ENCODE measurements around the gene ZNF329.
A peak's percentile ranks its signal among the peaks of the same experiment; 100 is the strongest.
"Not testable (repeated sequence)": the region's sequence is repeated elsewhere in the genome, so short reads cannot be mapped to it uniquely, and the experiment has no call there.

Gene ZNF329

DNA sequence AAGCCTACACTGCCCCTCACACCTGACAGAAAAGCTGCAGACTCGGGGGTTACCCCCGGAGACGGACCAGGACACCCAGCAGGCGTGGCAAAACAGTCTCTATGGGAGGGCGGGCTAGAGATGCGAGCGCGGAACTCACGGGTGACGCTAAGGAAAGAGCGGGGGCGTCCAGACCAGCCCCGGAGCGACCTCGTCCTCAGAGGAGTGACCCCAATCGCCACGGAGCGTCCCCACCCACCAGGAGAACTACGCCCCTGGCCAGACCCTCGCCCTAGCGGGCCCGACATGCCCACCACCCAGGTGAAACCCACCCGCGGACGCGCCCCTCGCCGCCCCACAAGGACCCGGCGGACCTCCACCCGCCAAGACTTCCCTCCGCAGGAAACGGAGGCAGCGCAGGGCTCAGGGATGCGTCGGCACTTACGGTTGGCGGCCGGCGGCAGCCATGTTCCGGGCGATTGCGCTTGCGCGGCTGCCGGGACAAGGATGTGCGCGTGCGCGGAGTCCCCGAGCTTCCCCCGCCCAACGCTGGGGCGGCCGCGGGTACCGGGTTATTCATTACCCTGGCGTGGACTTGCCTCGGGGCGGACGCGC lies at the start of gene ZNF329:
ZNF329 (minus strand) TSS at position 462 of the 594 bp plus-strand sequence. CDS start 21,286 bp downstream, outside the sequence.
- peak; percentile 90 for DNase-seq

DNA sequence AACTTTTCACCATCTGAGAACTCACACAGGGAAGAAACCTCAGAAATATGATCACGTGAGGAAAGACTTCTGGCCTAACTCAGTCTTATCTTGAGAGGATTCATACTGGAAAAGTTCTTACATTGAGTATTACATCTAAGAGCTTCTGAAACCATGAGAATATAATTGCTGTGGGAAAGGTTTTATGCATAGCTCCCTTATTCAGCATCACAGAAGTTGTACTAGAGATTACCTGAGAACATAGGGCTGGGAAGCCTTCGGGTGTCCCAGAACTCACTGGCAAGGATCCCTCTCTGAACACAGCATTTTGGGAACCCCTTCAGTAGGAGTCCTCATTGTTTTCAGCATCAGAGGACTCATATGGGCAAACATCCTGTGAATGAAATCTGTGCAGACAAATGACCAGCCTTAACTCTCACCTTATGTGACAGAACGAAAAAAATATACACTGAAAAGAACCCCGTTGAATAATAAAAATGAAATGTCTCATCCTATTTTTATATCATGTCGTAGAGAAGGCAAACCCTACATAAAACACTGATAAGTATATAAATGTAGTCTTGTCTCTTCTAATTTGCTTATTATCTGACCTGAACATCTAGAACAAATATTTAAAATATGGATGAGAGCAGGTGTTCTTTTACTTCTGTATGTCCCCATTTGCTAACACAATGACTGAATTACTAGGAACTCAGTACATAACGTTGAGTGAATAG lies 46.5 kb upstream of the ZNF329 start:
- DNase-seq: no peak

DNA sequence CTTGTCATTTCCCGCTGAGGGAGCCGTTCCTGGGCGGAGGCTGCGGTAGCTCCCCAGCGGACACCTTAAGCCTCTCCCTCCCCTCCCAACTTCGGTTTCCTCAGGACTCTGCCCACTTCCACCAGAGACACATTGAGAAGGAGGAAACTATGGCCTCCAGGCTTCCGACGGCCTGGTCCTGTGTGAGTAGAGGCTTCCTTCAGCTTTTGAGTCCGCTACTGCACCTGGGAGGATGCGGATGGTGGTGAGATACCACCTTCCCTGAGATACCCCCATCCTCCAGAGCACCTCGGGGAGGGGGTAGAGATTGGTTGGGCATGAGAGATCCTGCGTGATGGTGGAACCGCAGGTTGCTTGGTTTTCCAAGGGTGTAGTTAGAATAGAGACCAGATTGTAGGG lies 33.2 kb upstream of the ZNF329 start:
- DNase-seq: no peak

DNA sequence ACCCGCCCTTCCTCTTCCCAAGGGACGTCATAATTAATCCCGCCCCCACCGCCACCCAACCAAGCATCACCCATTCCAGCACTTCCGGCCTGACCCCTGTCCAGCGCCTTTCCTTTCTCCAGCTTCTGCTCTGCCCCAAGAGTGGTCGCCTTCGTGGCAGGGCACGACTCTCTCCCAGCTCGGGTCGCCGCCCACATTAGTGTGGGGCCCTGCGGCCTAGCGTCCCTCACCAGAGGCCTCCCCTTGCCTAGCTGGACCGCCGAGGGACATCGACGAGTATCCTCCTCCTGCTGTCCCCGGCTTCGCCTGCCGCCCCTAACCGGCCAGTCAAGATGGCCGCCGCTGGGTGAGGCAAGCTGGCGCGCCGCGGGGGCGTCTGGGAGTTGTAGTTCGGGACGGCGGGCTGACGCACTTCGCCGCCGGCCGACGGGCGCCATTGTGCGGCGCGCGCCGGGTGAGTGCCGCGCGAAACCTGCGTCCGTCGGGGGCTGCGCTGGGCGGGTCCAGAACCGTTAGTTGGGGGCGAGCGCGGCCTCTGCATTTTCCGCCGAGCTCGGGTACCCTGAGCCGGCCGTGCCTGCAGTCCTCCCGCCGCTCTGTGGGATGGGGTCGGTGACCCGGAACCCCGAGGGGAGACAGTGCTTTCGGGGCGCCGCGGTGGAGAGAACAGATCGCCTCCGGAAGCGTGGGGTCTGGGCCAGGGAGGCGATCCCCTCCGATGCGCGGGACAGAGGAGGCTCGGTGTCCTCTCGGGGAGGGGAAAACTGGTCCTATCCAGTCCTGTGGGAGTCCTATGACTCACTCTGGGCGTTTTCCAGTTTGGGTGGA lies 32.6 kb upstream of the ZNF329 start, which contains the start of gene ZNF274:
ZNF274 (plus strand) TSS at position 73 of the 828 bp plus-strand sequence. CDS start 905 bp downstream, outside the sequence.
- peak; percentile 86 for DNase-seq

DNA sequence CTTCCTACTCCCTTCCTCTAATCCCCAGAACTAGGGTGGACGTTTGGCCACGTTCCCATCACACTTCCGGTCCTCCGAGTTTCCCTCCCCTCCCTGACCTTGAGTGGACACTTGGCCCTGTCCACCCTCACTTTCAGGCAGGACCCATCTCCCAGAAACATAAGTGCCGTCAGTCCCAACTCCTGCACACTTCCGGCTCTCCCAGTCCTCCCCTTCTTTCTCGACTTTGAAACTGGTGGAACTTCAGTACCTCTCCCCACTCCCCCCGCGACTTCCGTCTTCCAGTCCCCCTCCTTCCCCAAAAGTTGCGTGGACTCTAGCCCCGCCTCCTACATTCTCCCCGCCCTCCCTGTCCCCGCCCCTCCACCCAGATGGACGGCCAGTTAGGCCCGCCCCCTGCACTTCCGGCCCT lies 32.0 kb upstream of the ZNF329 start:
- no peak for DNase-seq

DNA sequence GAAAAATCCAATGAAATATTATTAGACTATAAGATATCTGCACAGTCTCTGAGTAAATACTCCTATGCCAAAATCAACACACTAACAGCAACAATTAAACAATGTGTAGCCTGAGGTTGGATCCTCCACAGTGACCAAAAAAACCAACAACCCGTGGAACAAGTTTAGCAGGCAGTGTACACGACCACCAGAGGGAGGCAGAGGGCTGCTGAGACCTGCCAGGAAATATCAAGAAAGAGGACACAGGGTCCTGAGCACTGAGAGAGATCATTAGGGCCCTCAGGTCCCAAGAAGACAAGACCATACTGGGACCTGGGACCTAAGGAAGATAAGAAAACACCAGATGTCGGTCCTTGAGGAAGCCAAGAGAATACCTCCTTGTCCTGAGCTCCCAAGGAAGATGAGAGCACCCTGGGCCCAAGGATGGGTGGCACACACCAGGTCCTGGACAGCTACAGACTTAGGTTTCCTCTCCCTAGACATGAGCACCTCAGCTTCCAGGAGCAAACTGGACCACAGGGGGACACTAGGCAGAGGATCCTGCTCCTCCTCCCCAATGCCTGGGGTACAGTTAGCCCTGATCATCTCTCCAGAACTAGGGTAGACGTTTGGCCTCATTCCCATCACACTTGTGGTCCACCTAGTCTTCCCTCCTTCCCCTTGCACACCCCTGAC lies 31.4 kb upstream of the ZNF329 start:
- no peak for DNase-seq

DNA sequence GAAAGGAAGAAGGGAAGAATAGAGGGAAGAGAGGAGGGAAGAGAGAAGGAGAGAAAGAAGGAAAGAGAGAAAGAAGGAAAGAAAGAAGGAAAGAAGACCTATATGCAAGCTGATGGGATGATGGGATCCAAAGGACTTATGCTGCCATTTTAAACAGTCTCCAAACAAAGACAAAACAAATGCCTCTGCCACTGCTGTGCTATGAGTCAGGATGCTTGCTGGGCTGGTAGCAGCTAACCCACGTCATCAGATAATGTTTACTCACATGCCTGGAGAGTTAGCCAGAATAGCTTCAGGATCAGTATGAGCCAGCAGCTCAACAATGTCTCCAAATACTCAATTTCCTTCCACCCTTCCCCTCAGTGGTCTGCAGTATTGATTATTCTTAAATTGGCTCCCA lies 20.3 kb upstream of the ZNF329 start:
- no peak for DNase-seq

DNA sequence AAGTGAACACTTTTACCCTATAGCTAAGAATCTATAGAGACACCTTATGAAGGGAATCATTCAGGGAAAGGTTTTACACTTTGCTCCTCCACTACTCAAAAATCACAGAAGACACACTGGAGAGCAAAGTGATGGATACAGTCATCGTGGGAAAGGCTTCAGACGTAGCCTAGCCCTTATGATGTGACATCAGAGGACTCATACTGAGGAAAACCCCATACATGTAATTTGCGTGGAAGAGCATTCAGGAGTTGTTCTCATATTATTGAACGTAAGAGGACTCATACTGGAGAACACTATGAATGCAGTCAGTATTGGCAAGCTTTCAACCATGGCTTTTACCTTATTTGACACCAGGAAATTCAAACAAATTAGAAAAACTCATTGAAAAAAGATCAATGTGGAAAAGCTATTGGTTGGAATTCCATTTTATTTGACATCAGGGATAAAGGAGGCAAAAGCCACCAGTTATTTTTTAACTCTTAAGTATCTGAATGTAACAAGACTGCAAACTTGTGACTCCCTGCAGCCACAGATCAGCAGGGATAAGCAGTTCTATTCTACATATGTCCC lies 16.2 kb upstream of the ZNF329 start:
- DNase-seq: no peak

DNA sequence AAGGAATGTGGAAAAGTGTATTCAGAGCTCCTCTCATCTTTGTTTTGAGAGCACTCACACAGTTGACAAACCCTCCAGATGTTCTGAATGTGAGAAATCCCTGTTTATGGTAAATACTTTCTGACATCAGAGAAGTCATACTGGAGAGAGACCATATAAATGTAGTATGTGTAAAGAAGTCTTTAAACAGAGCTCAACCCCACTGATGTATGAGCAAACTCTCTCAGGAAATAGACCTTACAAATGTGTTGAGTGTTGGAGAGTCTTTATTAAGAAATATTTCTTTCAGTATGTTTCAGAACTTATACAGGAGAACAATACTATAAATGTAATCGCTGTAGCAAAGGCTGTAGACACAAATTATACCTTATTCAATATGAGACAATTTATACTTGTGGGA lies 15.7 kb upstream of the ZNF329 start:
- no peak for DNase-seq

DNA sequence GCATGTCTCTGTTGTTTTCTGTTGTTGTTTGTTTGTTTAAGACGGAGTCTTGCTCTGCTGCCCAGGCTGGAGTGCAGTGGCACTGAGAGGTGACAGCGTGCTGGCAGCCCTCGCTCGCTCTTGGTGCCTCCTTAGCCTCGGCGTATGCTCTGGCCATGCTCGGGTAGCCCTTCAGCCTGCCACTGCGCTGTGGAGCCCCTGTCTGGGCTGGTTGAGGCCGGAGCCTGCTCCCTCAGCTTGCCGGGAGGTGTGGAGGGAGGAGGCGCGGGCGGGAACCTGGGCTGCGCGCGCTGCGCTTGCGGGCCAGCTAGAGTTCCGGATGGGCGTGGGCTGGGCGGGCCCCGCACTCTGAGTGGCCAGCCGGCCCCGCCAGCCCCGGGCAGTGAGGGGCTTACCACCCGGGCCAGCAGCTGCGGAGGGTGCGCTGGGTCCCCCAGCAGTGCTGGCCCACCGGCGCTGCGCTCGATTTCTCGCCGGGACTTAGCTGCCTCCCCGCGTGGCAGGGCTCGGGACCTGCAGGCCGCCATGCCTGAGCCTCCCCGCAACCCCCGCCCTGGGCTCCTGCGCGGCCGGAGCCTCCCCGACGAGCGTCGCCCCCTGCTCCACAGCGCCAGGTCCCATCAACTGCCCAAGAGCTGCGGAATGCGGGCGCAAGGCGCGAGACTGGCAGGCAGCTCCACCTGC lies 6.6 kb upstream of the ZNF329 start:
- no peak for DNase-seq

DNA sequence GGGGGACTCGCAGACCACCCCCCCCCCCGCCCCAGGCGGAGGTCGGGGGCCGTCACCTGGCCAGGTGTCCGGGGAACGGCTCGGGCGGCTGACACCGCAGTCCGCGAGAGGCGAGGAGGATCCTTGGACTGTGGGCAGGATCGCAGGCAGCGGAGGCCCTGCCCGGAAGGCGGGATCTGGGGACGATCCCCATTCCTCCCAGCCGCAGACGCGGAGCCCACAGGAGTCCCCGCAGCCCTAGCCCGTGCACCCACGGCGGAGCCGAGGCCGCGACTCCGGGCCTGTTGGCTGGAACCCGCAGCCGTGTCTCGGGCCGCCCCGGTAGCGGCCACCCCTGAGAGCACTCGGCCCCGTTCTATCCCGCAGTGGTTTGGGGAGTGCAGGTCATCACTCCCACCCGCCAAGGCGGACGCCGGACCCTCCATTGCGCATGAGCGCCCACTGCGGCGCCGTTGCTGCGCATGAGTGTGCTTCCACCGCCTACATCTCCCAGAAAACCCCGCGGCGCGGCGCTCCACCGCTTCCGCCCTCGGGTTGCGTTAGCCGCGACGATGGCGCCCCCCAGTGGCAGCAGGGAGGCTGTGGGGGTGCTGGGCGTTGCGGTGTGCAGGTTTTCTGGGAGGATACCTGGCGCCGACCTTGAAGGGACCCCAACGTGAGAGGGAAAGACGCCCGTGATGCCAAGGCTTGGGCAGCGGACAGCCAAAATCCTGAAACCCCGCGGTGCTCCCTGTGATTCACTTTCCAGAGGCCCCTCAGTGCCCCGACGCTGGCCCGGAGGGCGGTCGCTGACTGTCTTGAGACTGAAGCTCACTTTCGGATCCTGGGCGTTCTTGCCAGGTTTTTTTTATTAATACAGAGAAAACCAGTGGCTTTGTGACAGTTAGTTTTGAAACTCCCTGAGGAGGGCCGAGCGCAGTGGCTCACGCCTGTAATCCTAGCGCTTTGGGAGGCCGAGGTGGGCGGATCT lies 4.4 kb upstream of the ZNF329 start:
- DNase-seq: peak; percentile 92

DNA sequence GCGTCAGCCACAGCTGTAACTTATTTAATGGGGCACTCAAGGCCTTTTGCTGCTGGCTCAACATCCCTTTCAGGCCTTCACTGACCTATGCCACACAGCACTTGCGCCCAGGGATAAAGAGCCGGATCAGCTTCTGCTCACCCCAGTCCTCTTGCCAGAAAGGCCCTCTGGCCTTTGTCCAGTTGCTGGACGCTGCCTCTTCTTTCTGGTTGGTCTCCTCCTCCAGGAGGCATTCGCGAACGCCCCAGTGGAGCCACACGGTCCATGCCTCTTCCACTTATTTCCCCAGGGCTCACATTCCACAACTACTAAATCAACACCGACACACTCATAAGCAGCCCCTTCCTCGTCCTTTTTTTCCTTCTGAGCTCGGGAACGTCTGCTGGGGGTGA lies 3.7 kb upstream of the ZNF329 start:
- peak; percentile 16 for DNase-seq

DNA sequence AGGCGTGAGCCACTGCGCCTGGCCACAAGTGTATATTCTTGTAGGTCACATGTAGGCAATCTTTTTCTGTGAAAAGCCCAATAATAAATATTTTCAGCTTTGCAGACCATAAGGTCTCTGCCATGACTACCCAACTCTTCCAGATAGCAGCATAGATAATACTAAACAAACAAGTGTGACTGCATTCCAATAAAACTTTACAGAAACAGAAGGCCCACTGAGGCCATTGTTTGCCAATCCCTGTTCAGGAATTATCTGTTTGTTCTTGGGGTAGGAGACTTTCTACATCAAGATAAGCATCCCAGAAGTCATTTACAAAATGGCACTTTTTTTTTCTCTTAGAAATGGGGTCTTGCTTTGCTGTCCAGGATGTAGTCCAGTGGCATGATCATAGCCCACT lies 2.8 kb upstream of the ZNF329 start:
- no peak for DNase-seq

DNA sequence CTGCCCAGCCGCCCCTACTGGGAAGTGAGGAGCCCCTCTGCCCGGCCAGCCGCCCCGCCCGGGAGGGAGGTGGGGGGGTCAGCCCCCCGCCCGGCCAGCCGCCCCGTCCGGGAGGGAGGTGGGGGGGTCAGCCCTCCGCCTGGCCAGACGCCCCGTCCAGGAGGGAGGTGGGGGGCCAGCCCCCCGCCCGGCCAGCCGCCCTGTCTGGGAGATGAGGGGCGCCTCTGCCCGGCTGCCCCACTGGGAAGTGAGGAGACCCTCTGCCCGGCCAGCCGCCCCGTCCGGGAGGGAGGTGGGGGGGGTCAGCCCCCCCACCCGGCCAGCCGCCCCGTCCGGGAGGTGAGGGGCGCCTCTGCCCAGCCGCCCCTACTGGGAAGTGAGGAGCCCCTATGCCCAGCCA lies 3.1 kb downstream of the ZNF329 start:
- not testable (repeated sequence) for DNase-seq

DNA sequence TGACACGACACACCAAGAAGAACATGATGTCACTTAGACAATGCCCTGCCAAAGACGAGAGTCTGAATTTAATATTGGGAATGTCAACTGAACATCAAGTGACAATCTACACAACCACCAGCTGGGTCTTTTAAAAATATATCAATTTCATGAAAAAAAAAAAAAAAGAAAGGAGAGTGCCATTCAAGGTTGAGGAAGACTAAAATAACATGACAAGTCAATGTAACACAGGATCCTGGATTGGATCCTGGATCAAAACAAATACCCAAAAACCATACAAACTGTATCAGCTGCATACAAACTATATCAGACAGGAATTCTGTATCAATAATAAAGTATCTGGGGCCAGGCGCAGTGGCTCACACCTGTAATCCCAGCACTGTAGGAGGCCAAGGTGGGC lies 4.7 kb downstream of the ZNF329 start:
- DNase-seq: no peak

DNA sequence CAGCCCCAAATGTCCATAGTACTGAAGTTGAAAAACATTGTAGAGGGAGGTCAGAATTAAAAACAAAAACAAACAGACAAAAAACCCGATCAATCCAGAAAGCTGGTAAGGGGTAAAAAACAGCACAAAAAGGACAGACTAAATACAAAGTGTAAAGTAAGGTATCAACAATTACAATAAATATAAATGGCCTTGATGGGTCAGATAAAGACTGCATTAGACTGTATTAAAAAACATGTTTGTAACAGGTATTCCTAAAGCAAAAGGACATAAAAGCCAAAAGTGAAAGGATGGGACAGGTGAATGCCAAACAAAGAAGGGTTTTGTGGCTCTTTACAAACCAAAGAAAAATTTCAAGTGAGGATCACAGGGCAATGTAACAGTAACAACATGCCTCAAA lies 16.3 kb downstream of the ZNF329 start:
- no peak for DNase-seq

DNA sequence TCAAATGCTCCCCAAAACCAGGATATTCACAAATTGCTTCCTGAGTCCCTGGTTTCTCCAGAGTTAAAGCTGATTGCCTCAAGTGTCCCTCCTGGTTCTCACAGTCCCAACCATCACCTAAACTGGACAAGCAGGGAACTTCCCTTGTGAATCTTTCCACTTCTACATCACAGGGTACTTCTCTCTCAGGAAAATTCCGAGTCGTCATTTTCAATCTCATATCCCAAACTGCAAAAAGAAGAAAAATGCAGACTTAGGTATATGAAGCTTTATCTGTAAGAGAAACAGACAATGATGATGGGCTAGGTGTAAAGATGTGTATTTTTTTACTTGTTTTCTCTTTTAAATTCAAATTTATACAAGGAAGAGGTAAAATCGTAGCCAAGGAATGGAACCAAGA lies 21.3 kb downstream of the ZNF329 start:
- DNase-seq: no peak

DNA sequence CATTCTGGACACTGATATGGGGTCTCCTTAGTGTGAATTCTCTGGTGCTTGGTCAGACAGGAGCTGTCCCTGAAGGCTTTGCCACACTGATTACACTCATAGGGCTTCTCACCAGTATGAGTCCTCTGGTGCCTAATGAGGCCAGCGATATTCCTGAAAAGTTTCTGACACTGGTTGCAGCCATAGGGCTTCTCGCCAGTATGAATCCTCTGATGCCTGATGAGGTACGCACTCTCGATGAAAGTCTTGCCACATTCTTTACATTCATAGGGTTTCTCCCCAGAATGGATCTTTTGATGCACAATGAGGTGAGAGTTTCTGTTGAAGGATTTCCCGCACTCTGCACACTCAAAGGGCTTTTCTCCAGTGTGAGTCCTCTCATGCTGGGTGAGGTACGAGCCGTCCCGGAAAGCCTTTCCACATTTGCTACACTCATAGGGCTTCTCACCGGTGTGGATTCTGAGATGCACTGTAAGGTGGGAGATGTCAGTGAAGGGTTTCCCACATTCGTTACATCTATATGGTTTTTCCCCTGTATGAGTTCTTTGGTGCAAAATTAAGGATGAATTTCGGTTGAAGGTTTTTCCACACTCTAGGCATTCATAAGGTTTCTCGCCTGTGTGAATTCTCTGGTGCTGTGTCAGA lies 22.4 kb downstream of the ZNF329 start:
- DNase-seq: no peak

DNA sequence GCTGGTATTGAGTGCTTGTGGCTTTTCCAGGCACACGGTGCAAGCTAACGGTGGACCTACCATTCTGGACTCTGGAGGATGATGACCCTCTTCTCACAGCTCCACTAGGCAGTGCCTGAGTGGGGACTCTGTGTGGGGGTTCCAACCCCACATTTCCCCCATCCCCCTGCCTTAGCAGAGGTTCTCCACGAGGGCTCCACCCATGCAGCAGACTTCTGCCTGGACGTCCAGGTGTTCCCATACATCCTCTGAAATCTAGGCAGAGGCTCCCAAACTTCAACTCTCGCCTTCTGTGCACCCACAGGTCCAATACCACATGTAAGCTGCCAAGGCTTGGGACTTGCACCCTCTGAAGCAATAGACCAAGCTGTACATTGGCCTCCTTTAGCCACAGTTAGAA lies 27.2 kb downstream of the ZNF329 start:
- DNase-seq: no peak

DNA sequence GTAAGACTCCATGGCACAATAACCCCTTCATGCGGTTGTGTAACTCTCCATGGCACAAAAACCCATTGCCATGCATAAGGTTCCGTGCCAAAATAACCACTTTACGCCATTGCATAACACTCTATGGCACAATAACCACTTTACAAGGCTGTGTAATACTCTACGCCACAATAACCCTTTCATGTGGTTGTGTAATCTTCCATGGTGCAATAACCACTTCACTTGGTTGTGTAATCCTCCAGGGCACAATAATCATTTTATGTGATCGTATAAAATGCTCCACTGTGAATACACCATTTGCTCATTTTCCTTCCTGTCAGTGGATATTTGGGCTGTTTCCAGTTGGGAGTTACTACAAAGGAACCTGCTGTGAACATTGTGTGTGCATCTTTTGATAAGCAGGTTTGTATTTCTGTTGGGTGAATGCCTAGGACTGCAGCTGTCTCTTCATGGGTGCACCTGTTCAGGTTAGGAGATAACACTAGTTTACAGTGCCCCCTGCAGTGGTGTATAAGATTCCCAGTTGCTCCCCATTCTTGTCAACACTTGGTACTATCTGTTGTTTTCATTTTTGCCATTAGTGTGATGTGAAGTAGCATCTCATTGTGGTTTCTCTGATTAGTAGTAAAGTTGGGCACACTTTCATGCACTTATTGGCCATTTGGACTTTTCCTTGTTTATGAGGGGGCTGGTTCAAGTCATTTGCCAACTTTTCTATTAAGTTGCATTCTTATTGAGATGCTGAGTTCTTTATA lies 31.4 kb downstream of the ZNF329 start:
- DNase-seq: no peak
